ENCODE data around the gene IFRD2.
"Not testable (repeated sequence)": the region's sequence is repeated elsewhere in the genome, so short reads cannot be mapped to it uniquely, and the experiment has no call there.

The IFRD2 gene

GRCh38 chr3:50278123-50278879 is 13.9 kb downstream of the IFRD2 start:
- no peak for DNase-seq

- peak; percentile 59 for DNase-seq
Measured at GRCh38 chr3:50276762-50277101, 15.5 kb downstream of the IFRD2 start.

GRCh38 chr3:50275996-50276761 is 16.1 kb downstream of the IFRD2 start:
- peak; percentile 75 for DNase-seq

- DNase-seq = no peak
Measured at GRCh38 chr3:50275141-50275995, 16.9 kb downstream of the IFRD2 start.

- peak; percentile 75 for DNase-seq
Measured at GRCh38 chr3:50274371-50275104, 17.7 kb downstream of the IFRD2 start.

- no peak for DNase-seq
Measured at GRCh38 chr3:50273689-50274065, 18.6 kb downstream of the IFRD2 start.

GRCh38 chr3:50272911-50273688 is 19.1 kb downstream of the IFRD2 start:
- peak; percentile 72 for DNase-seq

GRCh38 chr3:50272538-50272910 is 19.7 kb downstream of the IFRD2 start:
- DNase-seq = not testable (repeated sequence)

- no peak for DNase-seq
Measured at GRCh38 chr3:50271314-50271936, 20.8 kb downstream of the IFRD2 start.

- no peak for DNase-seq
Measured at GRCh38 chr3:50270422-50271224, 21.6 kb downstream of the IFRD2 start.

- no peak for DNase-seq
Measured at GRCh38 chr3:50269977-50270413, 22.2 kb downstream of the IFRD2 start.

- no peak for DNase-seq
Measured at GRCh38 chr3:50269460-50269859, 22.8 kb downstream of the IFRD2 start.

GRCh38 chr3:50268703-50269451 is 23.4 kb downstream of the IFRD2 start, which contains the start of gene SEMA3B:
Gene SEMA3B, plus strand, starts transcription at chr3:50269147. Its CDS starts 94 bp downstream, at chr3:50269241.
- no peak for DNase-seq

GRCh38 chr3:50268276-50268675 is 24.0 kb downstream of the IFRD2 start:
- DNase-seq = no peak

GRCh38 chr3:50267280-50267913 is 24.8 kb downstream of the IFRD2 start:
- DNase-seq = no peak

- DNase-seq = no peak
Measured at GRCh38 chr3:50266836-50267235, 25.4 kb downstream of the IFRD2 start.

- no peak for DNase-seq
Measured at GRCh38 chr3:50266017-50266416, 26.2 kb downstream of the IFRD2 start.

GRCh38 chr3:50265571-50265970 is 26.7 kb downstream of the IFRD2 start:
- no peak for DNase-seq

GRCh38 chr3:50264964-50265485 is 27.2 kb downstream of the IFRD2 start:
- no peak for DNase-seq

All from DMS53 (cell line).